GM12892 (cell line): Measurements from ENCODE around the gene AK8.

ENCODE experiments used
- POLR2A ChIP-seq: IDR thresholded peaks from 2 replicates; pipeline ENCODE4 v1.6.1; 2011; ENCODE audit warnings: low read depth, low read length, control low read depth
- POLR2AphosphoS5 ChIP-seq: IDR thresholded peaks from 2 replicates; pipeline ENCODE4 v1.6.1; 2011; ENCODE audit warnings: low read depth, low read length, control low read depth
- TAF1 ChIP-seq: IDR thresholded peaks from 2 replicates; pipeline ENCODE4 v1.6.1; 2011; ENCODE audit warnings: low read depth, mild to moderate bottlenecking, control low read depth, low read length, borderline replicate concordance

DNA sequence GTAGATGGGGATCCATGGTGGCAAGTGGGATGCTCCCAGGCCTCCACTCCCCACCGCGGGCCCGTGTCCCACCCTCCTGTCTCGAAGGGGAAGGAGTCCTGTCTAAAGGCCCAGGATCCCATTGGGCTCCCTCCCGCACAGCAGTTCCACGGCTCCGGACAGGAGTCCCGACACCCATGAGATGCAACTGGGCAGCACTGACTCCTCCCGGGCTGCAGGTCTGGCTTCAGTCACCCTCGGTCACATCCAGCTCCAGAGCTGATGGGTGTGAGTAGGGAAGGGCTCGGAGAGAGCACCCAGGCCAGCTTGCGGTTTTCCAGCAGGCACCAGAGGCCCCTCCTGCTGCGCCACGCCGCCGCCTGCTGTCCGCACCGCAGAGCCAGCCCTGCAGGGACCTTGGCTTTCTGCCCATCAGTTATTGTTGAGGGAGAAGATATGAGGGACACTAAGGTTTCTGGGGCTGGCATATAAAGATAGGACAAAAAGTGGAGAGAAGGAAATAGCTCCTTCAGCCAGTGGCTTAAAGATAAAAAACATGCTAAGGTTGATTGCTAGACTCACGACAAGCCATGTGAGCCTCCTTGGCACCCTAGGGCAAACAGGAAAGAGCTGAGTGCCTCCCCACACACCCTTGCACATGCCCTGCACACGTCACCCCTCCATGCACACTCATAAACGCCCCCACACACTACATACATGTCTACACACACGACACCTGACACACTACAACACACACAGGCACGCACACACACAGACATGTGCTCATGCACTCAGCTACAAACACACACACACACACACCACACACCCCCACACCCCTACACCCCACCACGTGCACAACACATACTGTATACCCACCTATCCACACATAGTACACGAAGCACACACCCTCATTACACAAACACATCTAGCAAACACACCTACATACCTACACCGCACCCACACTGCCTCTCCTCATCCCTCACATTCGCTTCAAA lies 79.0 kb downstream of the AK8 start:
- TF ChIP-seq POLR2A (no peak), TAF1 (no peak), POLR2AphosphoS5 (no peak)
